ENCODE data around the gene LDB2. TPM values are rescaled to one million over a fixed set of nuclear protein-coding genes. Genes with fewer than 3 reads are reported as not detected.

The LDB2 gene
- total and polyA plus RNA-seq, 2 of the 8 experiments (the other 6 are each of a cell fraction or from before 2014, with no cell fraction given), result 57.0 to 140 TPM

- TF ChIP-seq GTF2F1 (IDR thresholded peaks at IDR 0.05; ENCODE audit: borderline replicate concordance, low read depth, low read length), result no peak
- no peak for TF ChIP-seq EGR1 (IDR thresholded peaks at IDR 0.05; ENCODE audit: borderline replicate concordance, low read depth, low read length)
Measured at GRCh38 chr4:16824278-16824806, 74.1 kb downstream of the LDB2 start (continued).

Measured in H1 (cell line).